Thoracic aorta (tissue), 2 donors: ENCODE data around the gene CD3D. TPM values are rescaled to one million over a fixed set of nuclear protein-coding genes. Genes with fewer than 3 reads are reported as not detected.

Experiments used
- ATAC-seq: fragments of 150-250 bp; one replicate; pipeline ENCODE4 v1.8.0; 2017; ENCODE audit warnings: low read depth; ENCODE audit not compliant: insufficient number of reproducible peaks, low FRiP score
- DNase-seq: peaks from one replicate; pipeline ENCODE4 v3.0.0-alpha.2; 2020; ENCODE audit warnings: low spot score
- H3K27ac ChIP-seq, 2 donors: fragments of 200-600 bp; sonication (generic); 1 replicate in 1 of 2; 2 replicates in 1 of 2; pipeline ENCODE4 v1.5.1; 2016; ENCODE audit warnings: mild to moderate bottlenecking in 2 of 2, moderate library complexity in 2 of 2
- H3K27me3 ChIP-seq: fragments of 200-600 bp; sonication (generic); replicated peaks from 2 replicates; pipeline ENCODE4 v1.6.0; 2016; ENCODE audit warnings: mild to moderate bottlenecking; ENCODE audit not compliant: insufficient read depth
- H3K36me3 ChIP-seq: fragments of 200-600 bp; sonication (generic); one replicate; pipeline ENCODE4 v1.5.1; 2016
- H3K4me1 ChIP-seq, 2 donors: fragments of 200-600 bp; sonication (generic); 1 replicate in 1 of 2; 2 replicates in 1 of 2; pipeline versions ENCODE4 v1.5.1 to v1.6.0; 2016; ENCODE audit warnings: low read depth in 2 of 2, mild to moderate bottlenecking in 1 of 2; ENCODE audit not compliant: control insufficient read depth in 1 of 2
- H3K4me3 ChIP-seq: fragments of 200-600 bp; sonication (generic); 2 replicates; pipeline ENCODE4 v1.5.1; 2016; ENCODE audit warnings: mild to moderate bottlenecking
- H3K9me3 ChIP-seq: fragments of 200-600 bp; sonication (generic); 2 replicates; pipeline ENCODE4 v1.5.1; 2016
- CTCF ChIP-seq: fragments of 200-600 bp; sonication (generic); IDR thresholded peaks from one replicate; pipeline ENCODE4 v1.5.1; 2019; ENCODE audit warnings: antibody characterized with exemption
- total RNA-seq, 2 donors: library from RNA; depleted of rRNA; stranded (reverse); fragments of >200 nt; gene quantifications; one replicate each; pipeline versions ENCODE4 v1.1.0 to v1.2.3, GENCODE V29; 2016

The CD3D gene
- total RNA-seq, 2 donors from 2014 or later = 1.6 to 5.8 TPM

GRCh38 chr11:118366287-118366686 is 23.8 kb upstream of the CD3D start:
- Histone ChIP-seq H3K27ac (no peak overlapping the region), H3K4me1 (peaks cover 0 to 5% of the 10 kb centered on the region in 2 donors), H3K9me3 (no peaks in the 10 kb centered on the region), H3K4me3 (no peak overlapping the region), H3K27me3 (no peaks in the 10 kb centered on the region), H3K36me3 (peaks cover 43% of the 10 kb centered on the region)
- ATAC-seq = no peak
- no peak for TF ChIP-seq CTCF
- DNase-seq = no peak

GRCh38 chr11:118364956-118365615 is 22.6 kb upstream of the CD3D start:
- DNase-seq (no peak), ATAC-seq (no peak)
- H3K4me1 ChIP-seq = peaks cover 9 to 16% of the 10 kb centered on the region in 2 donors
- no peak for TF ChIP-seq CTCF
- H3K9me3 ChIP-seq = no peaks in the 10 kb centered on the region
- H3K4me3 ChIP-seq = no peak overlapping the region
- H3K27me3 ChIP-seq = no peaks in the 10 kb centered on the region
- H3K27ac ChIP-seq = no peak overlapping the region
- peaks cover 31% of the 10 kb centered on the region for H3K36me3 ChIP-seq

DNA sequence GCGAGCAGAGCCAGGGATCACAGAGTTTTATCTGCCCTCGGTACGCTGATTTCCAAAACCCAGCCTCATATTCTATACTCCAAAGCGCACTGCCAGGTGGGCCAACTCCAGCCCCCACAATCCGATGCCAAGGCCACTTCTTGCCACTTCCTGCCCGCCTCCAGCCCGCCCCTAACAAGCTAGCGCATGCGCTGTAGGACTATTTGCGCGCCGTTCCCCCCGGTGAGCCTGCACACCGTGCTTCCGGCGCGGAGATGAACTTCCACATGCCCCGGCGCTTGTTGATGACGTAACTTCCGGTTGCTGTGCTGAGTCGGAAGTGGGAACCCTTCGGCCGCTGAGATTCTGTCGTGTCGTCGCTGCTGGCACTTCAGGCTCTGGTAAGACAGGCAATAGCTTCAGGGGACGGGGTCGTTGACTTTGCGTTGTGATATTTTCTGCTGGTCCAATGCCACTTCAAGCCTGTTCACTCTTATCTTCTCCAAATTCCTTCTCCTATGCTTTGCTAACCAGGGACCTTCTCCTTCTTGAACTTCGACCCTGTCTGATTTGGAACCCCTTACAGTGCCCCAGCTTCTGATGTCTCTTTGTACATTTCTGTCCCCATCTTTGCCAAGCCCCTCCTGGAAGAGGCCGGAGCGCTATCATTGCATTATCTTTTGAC is 16.9 kb upstream of the CD3D start, which contains the start of gene UBE4A:
Gene UBE4A, plus strand, starts transcription at position 306 of the 664 bp plus-strand sequence. CDS start 5,481 bp downstream, outside the sequence.
- ATAC-seq (peak; percentile 83), DNase-seq (peak; percentile 94)
- Histone ChIP-seq H3K9me3 (no peaks in the 10 kb centered on the region), H3K4me3 (peak within 1 kb of the TSS; percentile 92), H3K27ac (peak within 1 kb of the TSS; percentile 3 to 64), H3K27me3 (no peaks in the 10 kb centered on the region), H3K4me1 (peaks cover 10 to 18% of the 10 kb centered on the region in 2 donors), H3K36me3 (no peaks in the 10 kb centered on the region)
- no peak for TF ChIP-seq CTCF

- Histone ChIP-seq H3K27ac (no peak overlapping the region), H3K4me1 (peaks cover 10 to 18% of the 10 kb centered on the region in 2 donors), H3K9me3 (no peaks in the 10 kb centered on the region), H3K27me3 (no peaks in the 10 kb centered on the region), H3K36me3 (no peaks in the 10 kb centered on the region), H3K4me3 (no peak overlapping the region)
- DNase-seq = no peak
- TF ChIP-seq CTCF = no peak
- no peak for ATAC-seq
These were observed 15.6 kb upstream of the CD3D start for GRCh38 chr11:118358071-118358470.

DNA sequence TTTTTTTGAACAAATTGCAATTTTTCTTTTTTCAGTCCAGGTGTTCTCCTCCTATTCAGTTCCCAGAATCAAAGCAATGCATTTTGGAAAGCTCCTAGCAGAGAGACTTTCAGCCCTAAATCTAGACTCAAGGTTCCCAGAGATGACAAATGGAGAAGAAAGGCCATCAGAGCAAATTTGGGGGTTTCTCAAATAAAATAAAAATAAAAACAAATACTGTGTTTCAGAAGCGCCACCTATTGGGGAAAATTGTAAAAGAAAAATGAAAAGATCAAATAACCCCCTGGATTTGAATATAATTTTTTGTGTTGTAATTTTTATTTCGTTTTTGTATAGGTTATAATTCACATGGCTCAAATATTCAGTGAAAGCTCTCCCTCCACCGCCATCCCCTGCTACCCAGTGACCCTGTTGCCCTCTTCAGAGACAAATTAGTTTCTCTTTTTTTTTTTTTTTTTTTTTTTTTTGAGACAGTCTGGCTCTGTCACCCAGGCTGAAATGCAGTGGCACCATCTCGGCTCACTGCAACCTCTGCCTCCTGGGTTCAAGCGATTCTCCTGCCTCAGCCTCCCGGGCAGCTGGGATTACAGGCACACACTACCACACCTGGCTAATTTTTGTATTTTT is 10.7 kb upstream of the CD3D start:
- no peaks in the 10 kb centered on the region for H3K4me1 ChIP-seq
- no peaks in the 10 kb centered on the region for H3K27me3 ChIP-seq
- no peak overlapping the region for H3K4me3 ChIP-seq
- peak; percentile 37 for TF ChIP-seq CTCF
- DNase-seq = no peak
- H3K27ac ChIP-seq = no peak overlapping the region
- H3K9me3 ChIP-seq = no peaks in the 10 kb centered on the region
- no peak for ATAC-seq
- no peaks in the 10 kb centered on the region for H3K36me3 ChIP-seq
